ENCODE results near the gene SCTR.
"Not testable (repeated sequence)": the region's sequence is repeated elsewhere in the genome, so short reads cannot be mapped to it uniquely, and the experiment has no call there.

DNA sequence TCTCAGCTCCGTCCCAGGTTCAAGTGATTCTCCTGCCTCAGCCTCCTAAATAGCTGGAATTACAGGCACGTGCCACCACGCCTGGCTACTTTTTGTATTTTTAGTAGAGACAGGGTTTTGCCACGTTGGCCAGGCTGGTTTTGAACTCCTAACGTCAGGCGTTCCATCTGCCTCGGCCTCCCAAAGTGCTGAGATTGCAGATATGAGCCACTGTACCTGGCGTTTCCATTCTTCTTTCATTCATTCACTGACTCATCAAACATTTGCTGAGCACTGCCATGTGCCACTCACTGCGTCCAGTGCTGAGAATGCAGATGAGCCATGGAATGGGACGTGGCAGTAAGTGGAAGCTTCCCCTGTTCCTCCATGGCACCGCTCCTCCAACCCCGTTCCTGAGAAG is 120.7 kb downstream of the SCTR start:
- TF ChIP-seq, protein P1, sequence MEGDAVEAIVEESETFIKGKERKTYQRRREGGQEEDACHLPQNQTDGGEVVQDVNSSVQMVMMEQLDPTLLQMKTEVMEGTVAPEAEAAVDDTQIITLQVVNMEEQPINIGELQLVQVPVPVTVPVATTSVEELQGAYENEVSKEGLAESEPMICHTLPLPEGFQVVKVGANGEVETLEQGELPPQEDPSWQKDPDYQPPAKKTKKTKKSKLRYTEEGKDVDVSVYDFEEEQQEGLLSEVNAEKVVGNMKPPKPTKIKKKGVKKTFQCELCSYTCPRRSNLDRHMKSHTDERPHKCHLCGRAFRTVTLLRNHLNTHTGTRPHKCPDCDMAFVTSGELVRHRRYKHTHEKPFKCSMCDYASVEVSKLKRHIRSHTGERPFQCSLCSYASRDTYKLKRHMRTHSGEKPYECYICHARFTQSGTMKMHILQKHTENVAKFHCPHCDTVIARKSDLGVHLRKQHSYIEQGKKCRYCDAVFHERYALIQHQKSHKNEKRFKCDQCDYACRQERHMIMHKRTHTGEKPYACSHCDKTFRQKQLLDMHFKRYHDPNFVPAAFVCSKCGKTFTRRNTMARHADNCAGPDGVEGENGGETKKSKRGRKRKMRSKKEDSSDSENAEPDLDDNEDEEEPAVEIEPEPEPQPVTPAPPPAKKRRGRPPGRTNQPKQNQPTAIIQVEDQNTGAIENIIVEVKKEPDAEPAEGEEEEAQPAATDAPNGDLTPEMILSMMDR (IDR thresholded peaks at IDR 0.05), result not testable (repeated sequence)
- not testable (repeated sequence) for TF ChIP-seq EZH2 (IDR thresholded peaks at IDR 0.05; ENCODE audit: borderline replicate concordance, insufficient read depth, low read depth, low read length, poor library complexity, severe bottlenecking)
